Measurements from ENCODE around the gene TXNDC17. TPM values are rescaled to one million over a fixed set of nuclear protein-coding genes. Genes with fewer than 3 reads are reported as not detected.
"Not testable (repeated sequence)": the region's sequence is repeated elsewhere in the genome, so short reads cannot be mapped to it uniquely, and the experiment has no call there.

TXNDC17 gene
- total RNA-seq: 93.0 and 140 TPM in 2 replicates
- 219 TPM for polyA plus RNA-seq (2012)

DNA sequence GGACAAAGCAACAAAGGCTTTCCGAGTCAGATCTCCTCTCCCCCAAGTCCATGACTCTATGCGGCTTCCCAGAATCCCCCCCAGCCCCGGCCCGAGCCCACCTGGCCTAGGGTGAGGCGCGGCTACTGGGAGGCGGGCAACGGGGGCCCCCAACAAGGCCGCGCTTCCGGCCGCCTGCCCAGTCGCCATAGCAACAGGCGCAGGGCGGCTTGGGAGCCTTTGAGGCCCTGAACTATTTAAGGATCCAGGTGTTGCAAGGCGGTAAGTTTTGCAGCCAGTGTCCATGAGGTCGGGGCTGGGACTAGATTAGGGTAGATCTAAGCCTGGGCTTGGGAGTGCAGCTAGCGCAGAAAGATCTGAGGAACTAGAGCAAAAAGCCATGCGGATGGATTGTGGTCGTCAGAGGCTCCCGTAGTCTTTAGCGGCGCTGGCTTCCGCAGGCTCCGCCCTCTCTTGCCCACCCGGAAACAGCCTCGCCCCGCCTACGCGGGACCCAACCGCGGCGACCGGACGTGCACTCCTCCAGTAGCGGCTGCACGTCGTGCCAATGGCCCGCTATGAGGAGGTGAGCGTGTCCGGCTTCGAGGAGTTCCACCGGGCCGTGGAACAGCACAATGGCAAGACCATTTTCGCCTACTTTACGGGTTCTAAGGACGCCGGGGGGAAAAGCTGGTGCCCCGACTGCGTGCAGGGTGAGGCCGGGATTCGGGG is at the start of gene TXNDC17, which contains the start of gene KIAA0753:
TXNDC17 (plus strand) TSS at position 525 of the 711 bp plus-strand sequence; CDS start at position 548, 23 bp downstream.
KIAA0753 (minus strand) TSS at position 176 of the 711 bp plus-strand sequence. CDS start 5,608 bp downstream, outside the sequence.
- peak; percentile 91 for DNase-seq (ENCODE audit: low read depth)

- DNase-seq (ENCODE audit: low read depth): peak; percentile 25
Measured at GRCh38 chr17:6591599-6592158, 49.2 kb upstream of the TXNDC17 start.

- no peak for DNase-seq (ENCODE audit: low read depth)
Measured at GRCh38 chr17:6592173-6592572, 48.7 kb upstream of the TXNDC17 start.

DNA sequence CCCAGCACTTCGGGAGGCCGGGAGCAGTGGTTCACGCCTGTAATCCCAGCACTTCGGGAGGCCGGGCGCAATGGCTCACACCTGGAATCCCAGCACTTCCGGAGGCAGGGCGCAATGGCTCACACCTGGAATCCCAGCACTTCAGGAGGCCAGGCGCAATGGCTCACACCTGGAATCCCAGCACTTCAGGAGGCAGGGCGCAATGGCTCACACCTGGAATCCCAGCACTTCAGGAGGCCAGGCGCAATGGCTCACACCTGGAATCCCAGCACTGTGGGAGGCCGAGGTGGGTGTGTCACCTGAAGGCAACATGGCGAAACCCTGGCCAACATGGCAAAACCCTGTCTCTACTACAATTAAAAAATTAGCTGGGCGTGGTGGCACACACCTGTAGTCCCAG is 47.5 kb upstream of the TXNDC17 start:
- DNase-seq (ENCODE audit: low read depth): not testable (repeated sequence)

DNA sequence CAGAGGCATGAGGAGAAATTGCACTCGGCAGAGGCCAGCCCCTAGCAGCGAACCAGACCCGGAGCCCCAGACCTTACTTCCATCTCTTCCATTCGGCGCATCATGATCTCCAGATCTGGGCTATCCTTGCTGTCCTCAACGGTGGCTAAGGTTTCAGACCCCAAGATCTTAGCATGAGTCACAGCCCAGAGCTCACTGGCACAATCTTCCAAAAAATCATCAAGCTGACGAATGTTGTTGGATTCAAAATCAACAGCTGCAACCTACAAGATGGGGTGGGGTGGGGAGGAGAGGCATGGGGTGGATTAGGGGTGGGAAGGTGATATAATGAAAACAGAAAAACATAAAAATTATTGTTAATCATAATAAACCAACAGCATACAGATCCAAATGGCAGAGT is 44.8 kb upstream of the TXNDC17 start:
- peak; percentile 82 for DNase-seq (ENCODE audit: low read depth)

GRCh38 chr17:6596511-6596910 is 44.3 kb upstream of the TXNDC17 start:
- no peak for DNase-seq (ENCODE audit: low read depth)

DNA sequence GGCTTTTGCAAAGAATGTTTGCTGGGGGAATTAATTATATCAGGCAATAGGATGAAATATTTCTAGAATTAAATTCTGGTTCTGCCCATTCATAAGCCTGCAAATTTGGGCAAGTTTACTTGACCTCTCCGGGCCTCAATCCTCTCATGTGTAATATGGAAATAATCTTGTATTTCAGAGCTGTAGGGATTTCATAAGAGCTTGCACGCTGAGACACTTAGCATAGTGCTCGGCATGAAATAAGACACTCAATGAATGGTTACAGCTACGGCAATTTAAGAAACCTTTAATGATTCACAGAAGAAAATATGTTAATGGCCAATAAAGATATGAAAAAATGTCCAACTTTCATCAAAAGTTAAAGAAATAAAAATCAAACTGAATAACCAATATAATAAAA is 43.9 kb upstream of the TXNDC17 start:
- DNase-seq (ENCODE audit: low read depth): peak; percentile 14

DNA sequence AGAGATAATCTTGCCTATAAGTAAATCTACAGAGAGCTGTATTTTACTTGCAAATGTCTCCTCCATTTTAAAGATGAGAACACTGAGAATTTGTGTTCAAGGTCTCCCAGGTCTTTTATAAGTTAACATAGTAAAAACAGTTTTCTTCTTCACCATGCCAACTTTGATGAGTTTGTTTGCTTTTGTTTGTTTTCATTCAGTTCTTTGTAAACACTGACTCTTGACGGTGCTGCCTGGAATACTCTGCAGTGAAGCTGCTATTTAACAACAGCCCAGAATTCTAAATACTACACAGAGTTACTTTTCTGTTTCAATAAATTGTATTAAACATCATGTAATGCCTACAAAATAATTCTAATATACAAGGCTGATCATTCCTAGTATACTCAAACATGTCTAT is 43.1 kb upstream of the TXNDC17 start:
- DNase-seq (ENCODE audit: low read depth): no peak

- no peak for DNase-seq (ENCODE audit: low read depth)
Measured at GRCh38 chr17:6599364-6599763, 41.5 kb upstream of the TXNDC17 start.

GRCh38 chr17:6602141-6602540 is 38.7 kb upstream of the TXNDC17 start:
- no peak for DNase-seq (ENCODE audit: low read depth)

DNA sequence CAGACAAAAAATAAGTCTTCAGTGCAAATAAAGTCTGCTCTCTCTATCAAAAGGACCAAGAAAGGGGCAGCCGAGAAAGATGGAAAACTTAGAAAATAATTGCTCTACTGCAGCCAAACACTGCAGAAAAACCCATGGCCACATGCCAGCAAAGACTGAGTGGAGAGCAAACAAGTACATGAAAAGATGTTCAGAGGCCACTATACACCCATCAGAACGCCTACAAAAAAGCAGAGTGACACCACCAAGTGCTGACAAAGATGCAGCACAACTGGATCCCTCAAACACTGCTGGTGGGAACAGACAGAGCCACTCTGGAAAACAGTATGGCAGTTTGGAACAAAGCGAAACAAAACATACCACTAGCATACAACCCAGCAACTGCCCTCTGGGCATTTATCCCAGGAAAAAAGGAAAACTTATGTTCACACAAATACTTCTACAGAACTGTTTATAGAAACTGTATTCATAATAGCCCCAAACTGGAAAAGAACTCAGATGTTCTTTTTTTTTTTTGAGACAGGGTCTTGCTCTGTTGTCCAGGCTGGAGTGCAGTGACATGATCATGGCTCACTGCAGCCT is 37.0 kb upstream of the TXNDC17 start:
- DNase-seq (ENCODE audit: low read depth): peak; percentile 10

- no peak for DNase-seq (ENCODE audit: low read depth)
Measured at GRCh38 chr17:6605142-6605541, 35.7 kb upstream of the TXNDC17 start.

DNA sequence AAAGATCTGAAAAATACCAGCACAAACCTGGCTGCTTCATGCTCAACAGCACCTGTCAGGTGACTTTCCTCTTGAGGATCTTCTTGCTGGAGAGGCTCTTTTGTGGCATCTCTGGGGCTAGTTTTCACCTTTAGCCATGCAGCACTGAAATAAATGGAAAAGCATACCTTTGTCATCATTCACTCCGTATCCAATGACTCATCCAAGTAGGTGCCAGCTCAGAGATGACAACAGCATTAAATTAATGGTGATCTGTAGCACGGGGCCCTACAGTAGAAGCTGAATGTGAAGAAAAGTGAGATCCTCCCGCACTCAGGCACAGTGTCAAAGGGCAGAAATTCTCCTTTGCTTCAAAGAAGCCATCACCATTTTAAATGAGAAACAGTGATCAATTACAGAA is 32.5 kb upstream of the TXNDC17 start:
- DNase-seq (ENCODE audit: low read depth): no peak

DNA sequence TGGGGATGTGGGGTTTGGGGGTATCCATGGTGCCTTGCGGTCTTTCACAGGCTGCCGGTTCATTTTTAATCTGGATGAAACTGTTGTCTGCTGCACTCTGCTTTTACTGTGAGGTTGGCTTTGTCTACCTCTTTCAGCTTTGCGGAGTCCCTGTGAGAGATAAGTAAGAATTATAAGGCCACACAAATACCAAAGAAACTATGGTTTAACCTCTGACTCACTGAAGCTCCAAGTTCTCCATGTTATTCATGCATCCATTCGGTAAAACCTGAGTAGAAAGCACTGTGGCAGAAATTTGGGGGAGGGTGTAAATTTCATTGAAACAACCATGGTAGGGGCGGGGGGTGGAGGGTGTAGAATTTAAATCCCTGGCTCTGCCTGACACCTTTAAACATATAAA is 30.8 kb upstream of the TXNDC17 start:
- DNase-seq (ENCODE audit: low read depth): no peak

GRCh38 chr17:6611231-6611630 is 29.6 kb upstream of the TXNDC17 start:
- no peak for DNase-seq (ENCODE audit: low read depth)

GRCh38 chr17:6623941-6624340 is 16.9 kb upstream of the TXNDC17 start:
- no peak for DNase-seq (ENCODE audit: low read depth)

- DNase-seq (ENCODE audit: low read depth): no peak
Measured at GRCh38 chr17:6626616-6627015, 14.2 kb upstream of the TXNDC17 start.

GRCh38 chr17:6627019-6627418 is 13.8 kb upstream of the TXNDC17 start:
- no peak for DNase-seq (ENCODE audit: low read depth)

DNA sequence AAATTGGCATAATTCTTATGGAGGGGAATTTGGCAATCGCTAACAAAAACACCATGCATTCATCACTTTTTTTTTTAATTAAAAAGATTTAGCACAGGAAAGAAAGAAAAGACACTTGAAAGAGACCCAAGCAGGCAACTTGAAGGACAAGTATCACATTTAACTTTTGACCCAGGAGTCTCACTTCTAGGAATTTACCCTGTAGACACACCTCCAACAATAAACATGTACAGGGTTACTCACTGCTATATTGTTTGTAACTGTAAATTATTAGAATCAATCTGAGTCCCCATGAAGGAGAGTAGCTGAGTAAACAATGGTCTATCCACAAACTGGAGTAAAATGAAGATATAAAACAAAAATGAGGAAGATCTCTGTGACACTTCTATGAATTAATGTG is 10.5 kb upstream of the TXNDC17 start:
- DNase-seq (ENCODE audit: low read depth): no peak

DNA sequence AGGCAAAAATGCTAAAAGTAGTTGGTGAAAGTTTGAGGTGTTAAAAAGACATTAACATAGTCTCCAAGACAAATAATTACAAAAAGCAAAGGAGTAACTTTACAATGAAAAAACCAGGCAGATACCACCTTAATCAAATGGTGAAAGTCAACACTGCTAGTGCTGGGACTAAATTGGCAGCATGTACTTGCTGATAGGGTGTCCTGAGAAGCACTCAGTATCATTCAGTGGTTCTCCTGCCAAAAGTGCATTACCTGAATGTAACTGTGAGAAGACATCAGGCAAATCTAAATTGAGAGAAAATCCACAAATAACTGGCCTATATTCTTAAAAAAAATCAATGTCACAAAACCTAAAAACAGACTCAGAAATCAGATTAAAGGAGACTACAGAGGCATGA is 8.3 kb upstream of the TXNDC17 start:
- no peak for DNase-seq (ENCODE audit: low read depth)

GRCh38 chr17:6633263-6633662 is 7.6 kb upstream of the TXNDC17 start:
- no peak for DNase-seq (ENCODE audit: low read depth)

DNA sequence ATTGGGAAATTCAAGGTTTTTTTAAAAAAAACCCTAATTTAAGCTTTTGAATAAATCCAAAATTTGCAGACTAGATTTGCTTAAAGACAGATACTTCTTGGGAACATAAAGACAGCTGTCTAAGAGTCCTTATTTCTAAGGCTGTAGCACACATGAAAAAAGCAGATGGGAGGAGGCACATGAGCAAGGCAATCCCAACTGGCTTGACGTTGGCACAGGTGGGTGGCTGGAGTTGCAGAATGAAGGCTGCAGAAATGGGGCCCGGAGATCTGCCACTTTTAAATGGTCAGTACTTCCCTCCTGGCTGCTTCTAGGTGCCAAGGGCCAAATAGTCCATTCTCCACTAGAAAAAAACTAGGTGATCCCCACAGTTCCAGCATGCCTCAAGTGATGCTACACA is 4.8 kb upstream of the TXNDC17 start:
- DNase-seq (ENCODE audit: low read depth): no peak

All from myocyte (in vitro differentiated cells).